AG04450 (cell line): ENCODE data around the gene SIGLEC15. TPM values are rescaled to one million over a fixed set of nuclear protein-coding genes. Genes with fewer than 3 reads are reported as not detected.

Source experiments
- polyA plus RNA-seq: library from polyadenylated mRNA; depleted of rRNA; stranded (reverse); fragments of >200 nt; gene quantifications from 2 replicates; pipeline ENCODE4 v1.2.3, GENCODE V29; 2011; rRNA removed
- small RNA-seq: library from RNA; depleted of rRNA; stranded (forward); fragments of <200 nt; gene quantifications from one replicate; pipeline ENCODE3, GENCODE V24; 2012; ENCODE audit warnings: low read depth; ENCODE audit not compliant: insufficient read length

The SIGLEC15 gene
- polyA plus RNA-seq, 1 experiment, result 1.6 TPM

Small RNAs within 50 kb of the gene (small RNA-seq; reads per million reads assigned to genes)
- not detected for gene AC087685.1

Other genes starting within 250 kb of the SIGLEC15 start
- not detected in 2 replicates for gene SLC14A2, start 210.2 kb upstream of the SIGLEC15 start, polyA plus RNA-seq
- 73.9 and 80.5 TPM in 2 replicates for gene SLC14A1, start 101.5 kb upstream of the SIGLEC15 start, polyA plus RNA-seq
- 49.5 and 51.5 TPM in 2 replicates for gene EPG5, start 141.7 kb downstream of the SIGLEC15 start, polyA plus RNA-seq
- 11.0 and 12.6 TPM in 2 replicates for gene PSTPIP2, start 246.6 kb downstream of the SIGLEC15 start, polyA plus RNA-seq